T-cell (primary cell): ENCODE results near the gene GNAS. TPM values are rescaled to one million over a fixed set of nuclear protein-coding genes. Genes with fewer than 3 reads are reported as not detected.
A peak's percentile ranks its signal among the peaks of the same experiment; 100 is the strongest.

Experiments used
- ATAC-seq, 4 experiments: fragments of 200-7000 bp in 3 of 4; fragments of 150-1000 bp in 1 of 4; cut with Tn5 transposase; replicated peaks in 1 of 4; 1 replicate in 3 of 4; 2 replicates in 1 of 4; pipeline ENCODE4 v1.10.0; 2021; ENCODE audit warnings: moderate library complexity in 3 of 4, mild to moderate bottlenecking in 2 of 4, moderate number of reproducible peaks in 1 of 4
- CTCF ChIA-PET, 2 donors: fragments of 300-600 bp; sonication (Branson Sonifier 250); formaldehyde crosslinking; loops; one replicate each; lab custom pipeline; 2022; ENCODE audit warnings: antibody characterized with exemption in 2 of 2; lab: Charles Lee
- POLR2A ChIA-PET, 2 donors: fragments of 300-600 bp; sonication (Branson Sonifier 250); formaldehyde crosslinking; loops; one replicate each; lab custom pipeline; 2022; ENCODE audit warnings: antibody characterized with exemption in 2 of 2; lab: Charles Lee
- DNase-seq, 35 experiments: peaks; one replicate each; pipeline versions ENCODE4 v3.0.0 to v3.0.0-alpha.2; 2013 to 2023
- H3K27ac ChIP-seq: one replicate; pipeline ENCODE4 v1.5.1; 2013; ENCODE audit warnings: low read length
- H3K27me3 ChIP-seq, 2 experiments: replicated peaks in 1 of 2; 1 replicate in 1 of 2; 2 replicates in 1 of 2; pipeline versions ENCODE4 v1.6.1 to v1.7.0; 2013; ENCODE audit warnings: low read length in 1 of 2, mixed read lengths in 1 of 2; ENCODE audit not compliant: control insufficient read depth in 2 of 2, insufficient read depth in 2 of 2; ENCODE audit errors: extremely low read depth in 1 of 2
- H3K36me3 ChIP-seq, 2 donors: 1 replicate in 1 of 2; 2 replicates in 1 of 2; pipeline versions ENCODE4 v1.6.1 to v1.7.0; 2013; ENCODE audit warnings: low read length in 1 of 2; ENCODE audit not compliant: control insufficient read depth in 2 of 2, insufficient read depth in 1 of 2; ENCODE audit errors: extremely low read depth in 1 of 2
- H3K4me1 ChIP-seq, 2 experiments: 1 replicate in 1 of 2; 2 replicates in 1 of 2; pipeline versions ENCODE4 v1.6.1 to v1.7.0; 2013; ENCODE audit warnings: low read length in 2 of 2, mixed read lengths in 1 of 2; ENCODE audit not compliant: insufficient read depth in 2 of 2, control insufficient read depth in 1 of 2; ENCODE audit errors: extremely low read depth in 1 of 2
- H3K4me3 ChIP-seq, 2 donors: 1 replicate in 1 of 2; 2 replicates in 1 of 2; pipeline versions ENCODE4 v1.5.1 to v1.7.0; 2013; ENCODE audit warnings: mild to moderate bottlenecking in 2 of 2, low read length in 1 of 2, moderate library complexity in 1 of 2; ENCODE audit not compliant: control insufficient read depth in 1 of 2; ENCODE audit errors: extremely low read depth in 1 of 2
- H3K9me3 ChIP-seq: 2 replicates; pipeline ENCODE4 v1.7.0; 2013
- H3K27ac Mint-ChIP-seq, 2 donors: one replicate each; pipeline ENCODE4 v1.8.0; 2020 to 2021; ENCODE audit warnings: mild to moderate bottlenecking in 2 of 2, mixed read lengths in 2 of 2
- H3K27me3 Mint-ChIP-seq, 2 donors: one replicate each; pipeline ENCODE4 v1.8.0; 2021 to 2022; ENCODE audit warnings: mixed read lengths in 2 of 2
- H3K36me3 Mint-ChIP-seq: one replicate; pipeline ENCODE4 v1.8.0; 2021; ENCODE audit warnings: mixed read lengths
- H3K4me1 Mint-ChIP-seq, 3 donors: one replicate each; pipeline ENCODE4 v1.8.0; 2020 to 2022; ENCODE audit warnings: mixed read lengths in 3 of 3, mild to moderate bottlenecking in 1 of 3
- H3K4me3 Mint-ChIP-seq, 3 donors: one replicate each; pipeline ENCODE4 v1.8.0; 2020 to 2022; ENCODE audit warnings: mild to moderate bottlenecking in 3 of 3, mixed read lengths in 3 of 3, moderate library complexity in 3 of 3
- H3K9me3 Mint-ChIP-seq, 3 donors: one replicate each; pipeline ENCODE4 v1.8.0; 2020 to 2022; ENCODE audit warnings: mixed read lengths in 3 of 3
- WGBS: methylation state at CpG from one replicate; pipeline ENCODE4 v1.1.5; 2013; ENCODE audit warnings: missing lambda C conversion rate; ENCODE audit not compliant: insufficient coverage; 5-methylcytosine and 5-hydroxymethylcytosine counted together
- total RNA-seq, 35 experiments: library from RNA in 6 of 35; stranded (reverse) in 6 of 35; fragments of 120-200 nt in 1 of 35; gene quantifications; one replicate each; pipeline versions ENCODE4 v1.2.1 to v1.2.4 and lab custom pipeline; 2013 to 2026

Gene GNAS
- total RNA-seq (100 to 1,000 TPM; 578 to 855 (median 640) TPM), total RNA-seq (lab: John Stamatoyannopoulos, UW) (398 to 1,015 (median 627) reads per million in 29 experiments)
- 423 TPM for total RNA-seq (2013)

GRCh38 chr20:58852543-58853271 lies at the start of gene GNAS:
Gene GNAS, plus strand, starts transcription at chr20:58852716.
- ATAC-seq (peak in 3 of 4 experiments; percentile 29 to 41 (median 34)), DNase-seq (peak in 29 of 35 experiments; percentile 27 to 69 (median 40))
- H3K9me3 ChIP-seq = no peaks in the 10 kb centered on the region
- H3K4me3 ChIP-seq = peak within 1 kb of the TSS; percentile 51 to 62
- peaks cover 0 to 62% of the 10 kb centered on the region in 2 experiments for H3K27me3 ChIP-seq
- Mint-ChIP-seq H3K4me3 (peak within 1 kb of the TSS; percentile 84 to 90 (median 85)), H3K27me3 (peaks cover 32 to 69% of the 10 kb centered on the region in 2 donors), H3K4me1 (peaks cover 24 to 42% (median 28%) of the 10 kb centered on the region in 3 donors), H3K36me3 (no peaks in the 10 kb centered on the region), H3K27ac (peak within 1 kb of the TSS in 1 of 2 donors; percentile 28), H3K9me3 (no peaks in the 10 kb centered on the region)
- WGBS = 48% methylated on average over 29 of the region's 35 CpGs
- ChIA-PET POLR2A (interaction anchor here in 1 of 2 donors (0.7 kb wide), 1 partner anchor 48 kb away, joined by 6 read pairs; no protein-coding TSS in a partner anchor), CTCF (no interaction called here)
- peaks cover 0 to 55% of the 10 kb centered on the region in 2 experiments for H3K4me1 ChIP-seq
- no peak within 1 kb of the TSS for H3K27ac ChIP-seq
- H3K36me3 ChIP-seq = no peaks in the 10 kb centered on the region

DNA sequence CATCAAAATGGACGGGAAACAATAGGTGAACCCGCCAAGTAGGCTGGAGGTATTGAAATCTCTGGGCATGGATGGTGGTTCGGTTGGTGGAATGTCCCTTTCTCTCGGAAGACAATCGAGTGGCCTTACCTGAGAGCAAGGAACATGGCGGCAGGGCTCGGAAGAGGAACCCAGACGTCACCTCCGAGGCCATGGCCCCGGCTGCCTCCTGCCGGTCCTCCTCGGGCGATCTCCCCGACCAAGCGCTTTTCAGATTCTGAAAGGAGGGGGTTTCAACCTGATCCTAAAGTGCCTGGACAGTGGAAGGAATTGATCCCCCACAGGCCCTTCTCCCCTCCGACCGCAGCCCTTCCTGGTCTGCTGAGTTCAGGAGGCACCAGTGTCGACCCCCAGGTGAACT lies 49.0 kb upstream of the GNAS start:
- Mint-ChIP-seq H3K36me3 (no peaks in the 10 kb centered on the region), H3K9me3 (no peaks in the 10 kb centered on the region), H3K27me3 (peaks cover 31 to 33% of the 10 kb centered on the region in 2 donors), H3K4me3 (no peak overlapping the region), H3K27ac (no peak overlapping the region), H3K4me1 (no peaks in the 10 kb centered on the region)
- 83% methylated on average over 15 of the region's 18 CpGs for WGBS
- DNase-seq (no peak), ATAC-seq (no peak)
- ChIA-PET CTCF (no interaction called here), POLR2A (no interaction called here)
- Histone ChIP-seq H3K4me1 (no peaks in the 10 kb centered on the region), H3K4me3 (no peak overlapping the region), H3K36me3 (no peaks in the 10 kb centered on the region), H3K27me3 (peaks cover 0 to 35% of the 10 kb centered on the region in 2 experiments), H3K9me3 (no peaks in the 10 kb centered on the region), H3K27ac (no peak overlapping the region)

- Histone ChIP-seq H3K27me3 (peaks cover 0 to 44% of the 10 kb centered on the region in 2 experiments), H3K27ac (no peak overlapping the region), H3K4me3 (no peak overlapping the region), H3K9me3 (no peaks in the 10 kb centered on the region), H3K36me3 (no peaks in the 10 kb centered on the region), H3K4me1 (peaks cover 0 to 2% of the 10 kb centered on the region in 2 experiments)
- ChIA-PET CTCF (no interaction called here), POLR2A (no interaction called here)
- Mint-ChIP-seq H3K27me3 (peaks cover 33 to 43% of the 10 kb centered on the region in 2 donors), H3K4me1 (peaks cover 0 to 2% (median 0%) of the 10 kb centered on the region in 3 donors), H3K27ac (no peak overlapping the region), H3K36me3 (no peaks in the 10 kb centered on the region), H3K4me3 (no peak overlapping the region), H3K9me3 (no peaks in the 10 kb centered on the region)
- WGBS = 85% methylated on average over 8 of the region's 11 CpGs
- no peak for ATAC-seq
- no peak for DNase-seq
Observed at GRCh38 chr20:58807801-58808200, 44.7 kb upstream of the GNAS start.

DNA sequence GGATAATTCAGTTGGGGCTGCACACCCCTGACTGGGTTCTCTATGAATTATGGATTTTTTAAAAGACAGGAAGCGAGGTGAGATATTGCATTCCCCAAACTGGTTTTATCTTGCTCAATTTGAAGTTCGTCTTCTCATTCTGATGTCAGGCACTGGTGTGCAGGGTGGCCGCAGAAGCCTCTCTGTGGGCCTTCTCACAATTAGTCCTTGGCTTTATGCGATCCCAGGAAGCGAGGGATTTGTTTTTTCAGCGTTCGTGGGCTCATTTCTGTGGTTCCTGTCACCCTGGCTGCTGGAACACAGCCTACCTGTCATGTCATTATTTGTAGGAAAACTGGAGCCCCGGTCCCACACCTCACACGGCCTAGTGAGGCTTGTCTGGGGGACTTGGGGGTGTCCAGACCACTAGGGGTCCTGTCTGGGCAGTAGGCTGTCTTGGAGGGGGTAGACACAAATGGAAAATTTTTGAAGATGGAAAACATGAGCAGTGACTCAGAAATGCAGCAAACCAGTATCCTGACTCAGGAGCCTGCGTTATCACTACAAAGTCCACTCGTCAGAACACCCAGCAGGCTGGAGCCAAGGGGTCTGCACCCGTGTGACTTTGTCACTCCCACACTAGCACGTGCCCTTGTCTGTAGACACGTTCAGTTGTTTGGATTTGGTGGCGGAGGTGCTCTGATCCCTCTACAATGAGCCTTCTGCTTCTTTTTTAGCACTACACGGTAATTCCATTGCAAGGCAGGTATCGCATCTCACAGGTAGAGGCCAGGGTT lies 44.1 kb upstream of the GNAS start:
- H3K36me3 Mint-ChIP-seq = no peaks in the 10 kb centered on the region

GRCh38 chr20:58810116-58810878 lies 42.2 kb upstream of the GNAS start:
- no peaks in the 10 kb centered on the region for H3K36me3 Mint-ChIP-seq
- peaks cover 0 to 41% of the 10 kb centered on the region in 2 experiments for H3K27me3 ChIP-seq
- peaks cover 26 to 37% of the 10 kb centered on the region in 2 donors for H3K27me3 Mint-ChIP-seq
- ATAC-seq = no peak
- H3K9me3 ChIP-seq = no peaks in the 10 kb centered on the region
- H3K36me3 ChIP-seq = no peaks in the 10 kb centered on the region
- no peak for DNase-seq
- no peak overlapping the region for H3K27ac Mint-ChIP-seq
- no peak overlapping the region for H3K4me3 ChIP-seq
- ChIA-PET CTCF (no interaction called here), POLR2A (no interaction called here)
- H3K4me1 Mint-ChIP-seq = peaks cover 0 to 2% (median 0%) of the 10 kb centered on the region in 3 donors
- 68% methylated on average over 15 of the region's 19 CpGs for WGBS
- H3K27ac ChIP-seq = no peak overlapping the region
- no peaks in the 10 kb centered on the region for H3K9me3 Mint-ChIP-seq
- no peak overlapping the region for H3K4me3 Mint-ChIP-seq
- H3K4me1 ChIP-seq = peaks cover 0 to 2% of the 10 kb centered on the region in 2 experiments

More for the DNA sequence above, 44.1 kb upstream of the GNAS start:
- Histone ChIP-seq H3K4me3 (no peak overlapping the region), H3K36me3 (no peaks in the 10 kb centered on the region), H3K27me3 (peaks cover 0 to 47% of the 10 kb centered on the region in 2 experiments), H3K27ac (no peak overlapping the region), H3K9me3 (no peaks in the 10 kb centered on the region), H3K4me1 (peaks cover 0 to 2% of the 10 kb centered on the region in 2 experiments)
- ChIA-PET CTCF (no interaction called here), POLR2A (no interaction called here)
- WGBS = 74% methylated on average over 14 of the region's 17 CpGs
- peaks cover 33 to 46% of the 10 kb centered on the region in 2 donors for H3K27me3 Mint-ChIP-seq
- no peak for DNase-seq
- no peak overlapping the region for H3K4me3 Mint-ChIP-seq
- no peaks in the 10 kb centered on the region for H3K9me3 Mint-ChIP-seq
- H3K27ac Mint-ChIP-seq = no peak overlapping the region
- peaks cover 0 to 2% (median 0%) of the 10 kb centered on the region in 3 donors for H3K4me1 Mint-ChIP-seq
- no peak for ATAC-seq

DNA sequence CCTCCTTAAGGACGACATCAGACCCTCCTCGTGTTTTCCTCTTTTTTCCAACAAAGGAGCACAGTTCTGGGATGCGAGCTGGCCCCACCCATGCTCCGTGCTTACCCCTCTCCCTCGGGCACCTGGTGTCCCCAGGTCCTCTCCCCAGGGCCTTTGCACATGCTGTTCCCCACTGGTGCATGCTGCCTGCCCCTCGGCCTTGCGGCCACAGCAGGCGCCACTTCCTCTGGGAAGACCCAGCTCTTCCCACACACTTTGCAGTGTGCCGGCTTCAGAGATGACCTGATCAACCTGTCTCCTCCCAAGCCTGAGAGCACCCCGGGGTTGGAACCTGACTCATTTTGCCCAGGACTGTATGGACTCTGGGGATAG lies 41.7 kb upstream of the GNAS start:
- POLR2A ChIA-PET = no interaction called here
- Mint-ChIP-seq H3K27ac (no peak overlapping the region), H3K9me3 (no peaks in the 10 kb centered on the region)

More for the DNA sequence above, 41.7 kb upstream of the GNAS start:
- H3K27ac ChIP-seq = no peak overlapping the region
- no peaks in the 10 kb centered on the region for H3K9me3 ChIP-seq
- WGBS = 90% methylated on average over 5 of the region's 10 CpGs
- no peak overlapping the region for H3K4me3 Mint-ChIP-seq
- DNase-seq (no peak), ATAC-seq (no peak)
- CTCF ChIA-PET = no interaction called here
- peaks cover 0 to 46% of the 10 kb centered on the region in 2 experiments for H3K27me3 ChIP-seq
- no peak overlapping the region for H3K4me3 ChIP-seq
- H3K4me1 Mint-ChIP-seq = peaks cover 0 to 2% (median 0%) of the 10 kb centered on the region in 3 donors
- H3K4me1 ChIP-seq = peaks cover 0 to 4% of the 10 kb centered on the region in 2 experiments
- H3K36me3 Mint-ChIP-seq = no peaks in the 10 kb centered on the region
- no peaks in the 10 kb centered on the region for H3K36me3 ChIP-seq
- H3K27me3 Mint-ChIP-seq = peaks cover 22 to 33% of the 10 kb centered on the region in 2 donors
